ENCODE measurements around the gene SNX27.

SNX27 gene

GRCh38 chr1:151741516-151741915 is 129.7 kb downstream of the SNX27 start:
- DNase-seq (ENCODE audit: low read depth) = no peak
- no peak for TF ChIP-seq CTCF (conservative IDR thresholded peaks at IDR 0.05; ENCODE audit: low read length)
- no peak overlapping the region for H3K4me3 ChIP-seq (ENCODE audit: low read length)

Measured in AG10803 (cell line).